GM23338 (cell line): Measurements from ENCODE around the gene AFF3.

Experiments used
- EZH2 ChIP-seq: fragments of 200-600 bp; sonication (generic); IDR thresholded peaks from one replicate; pipeline ENCODE4 v1.8.0; 2017; ENCODE audit warnings: antibody characterized with exemption, mild to moderate bottlenecking, low read depth; ENCODE audit not compliant: unreplicated experiment
- EZH2phosphoT487 ChIP-seq: fragments of 200-600 bp; sonication (generic); IDR thresholded peaks from one replicate; pipeline ENCODE4 v1.8.1; 2018; ENCODE audit warnings: antibody characterized with exemption; ENCODE audit not compliant: unreplicated experiment
- POLR2AphosphoS5 ChIP-seq: IDR thresholded peaks from 2 replicates; pipeline ENCODE4 v1.6.1; 2016; ENCODE audit warnings: antibody characterized with exemption, low read depth
- TF ChIP-seq, protein P1 (sequence below), 2 experiments: fragments of 200-600 bp in 1 of 2; sonication (generic) in 1 of 2; conservative IDR thresholded peaks; 2 replicates each; pipeline versions ENCODE4 v1.5.1 to v1.6.1; 2016 to 2017; ENCODE audit warnings: antibody characterized with exemption in 2 of 2, low read depth in 2 of 2, mild to moderate bottlenecking in 2 of 2, moderate library complexity in 1 of 2

DNA sequence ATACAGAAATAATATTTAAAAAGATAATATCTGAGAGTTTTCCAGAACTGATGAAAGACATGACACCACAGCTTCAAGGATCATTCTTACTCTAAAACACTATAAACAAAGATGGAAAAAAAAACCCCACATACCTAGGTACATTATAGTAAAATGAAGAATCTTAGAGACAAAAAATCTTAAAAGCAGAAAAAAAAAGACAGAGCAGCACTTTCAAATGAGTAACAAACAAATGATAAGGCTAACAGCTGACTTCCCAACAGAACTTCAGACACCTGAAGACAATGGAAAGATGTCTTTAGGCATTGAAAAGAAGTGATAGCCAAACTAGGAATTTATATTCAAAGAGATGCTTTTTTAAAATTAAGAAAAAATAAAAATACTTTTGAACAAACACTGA lies 21.2 kb upstream of the AFF3 start:
- no peak for TF ChIP-seq POLR2AphosphoS5
- TF ChIP-seq, protein P1, sequence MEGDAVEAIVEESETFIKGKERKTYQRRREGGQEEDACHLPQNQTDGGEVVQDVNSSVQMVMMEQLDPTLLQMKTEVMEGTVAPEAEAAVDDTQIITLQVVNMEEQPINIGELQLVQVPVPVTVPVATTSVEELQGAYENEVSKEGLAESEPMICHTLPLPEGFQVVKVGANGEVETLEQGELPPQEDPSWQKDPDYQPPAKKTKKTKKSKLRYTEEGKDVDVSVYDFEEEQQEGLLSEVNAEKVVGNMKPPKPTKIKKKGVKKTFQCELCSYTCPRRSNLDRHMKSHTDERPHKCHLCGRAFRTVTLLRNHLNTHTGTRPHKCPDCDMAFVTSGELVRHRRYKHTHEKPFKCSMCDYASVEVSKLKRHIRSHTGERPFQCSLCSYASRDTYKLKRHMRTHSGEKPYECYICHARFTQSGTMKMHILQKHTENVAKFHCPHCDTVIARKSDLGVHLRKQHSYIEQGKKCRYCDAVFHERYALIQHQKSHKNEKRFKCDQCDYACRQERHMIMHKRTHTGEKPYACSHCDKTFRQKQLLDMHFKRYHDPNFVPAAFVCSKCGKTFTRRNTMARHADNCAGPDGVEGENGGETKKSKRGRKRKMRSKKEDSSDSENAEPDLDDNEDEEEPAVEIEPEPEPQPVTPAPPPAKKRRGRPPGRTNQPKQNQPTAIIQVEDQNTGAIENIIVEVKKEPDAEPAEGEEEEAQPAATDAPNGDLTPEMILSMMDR (conservative IDR thresholded peaks at IDR 0.05; ENCODE audit: low read depth in 2 of 2): no peak
- TF ChIP-seq EZH2phosphoT487: no peak
- TF ChIP-seq EZH2: no peak
